ENCODE measurements around the gene WAPL.

GRCh38 chr10:86410542-86411124 lies 111.0 kb downstream of the WAPL start:
- TF ChIP-seq CTCF (IDR thresholded peaks at IDR 0.05; ENCODE audit: low read depth, low read length) (no peak), POLR2A (IDR thresholded peaks at IDR 0.05; ENCODE audit: extremely low read depth, insufficient read length) (no peak), MYC (IDR thresholded peaks at IDR 0.05; ENCODE audit: low read depth, low read length) (no peak)

Measured in NB4 (cell line).